ENCODE data around the gene WDFY4. TPM values are rescaled to one million over a fixed set of nuclear protein-coding genes. Genes with fewer than 3 reads are reported as not detected.

WDFY4 gene
- total RNA-seq, 1 experiment from 2014 or later, result 144 TPM

DNA sequence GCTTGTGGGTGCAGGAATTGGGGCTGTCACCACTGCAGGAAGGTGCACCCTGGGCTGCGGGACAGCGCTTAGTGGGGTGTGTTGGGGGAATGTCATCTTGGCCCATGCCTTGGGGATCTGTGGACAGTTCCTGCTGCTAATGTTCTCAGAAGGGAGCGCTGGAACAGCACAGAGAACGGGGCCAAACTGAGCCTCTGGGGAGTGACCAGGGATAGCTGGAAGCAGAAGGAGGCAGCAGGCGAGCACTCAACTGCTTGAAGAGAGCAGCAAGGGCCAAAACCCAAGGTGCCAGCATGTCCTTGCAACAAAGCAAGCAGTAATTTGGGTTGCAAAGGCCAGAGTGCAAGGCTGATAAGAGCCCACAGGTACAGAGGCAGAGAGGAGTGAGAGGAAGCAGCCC, 31.3 kb upstream of the WDFY4 start:
- no peak overlapping the region for H3K4me2 ChIP-seq (ENCODE audit: low read depth, low read length, poor library complexity, severe bottlenecking)
- no peak for DNase-seq

GRCh38 chr10:48653944-48654698, 30.6 kb upstream of the WDFY4 start:
- H3K27me3 ChIP-seq (ENCODE audit: low read length), result no peaks in the 10 kb centered on the region
- H3K36me3 ChIP-seq (ENCODE audit: insufficient read depth, low read length), result no peaks in the 10 kb centered on the region
- H3K9me2 ChIP-seq (replicated peaks; ENCODE audit: insufficient read depth, low read length), result no peaks in the 10 kb centered on the region
- H3K27ac ChIP-seq (ENCODE audit: low read length), result no peak overlapping the region
- H2AFZ ChIP-seq (ENCODE audit: low read length), result no peak overlapping the region
- H3K9ac ChIP-seq (ENCODE audit: low read length), result no peak overlapping the region
- no peak overlapping the region for H3K4me3 ChIP-seq (ENCODE audit: low read length)
- no peaks in the 10 kb centered on the region for H3K79me2 ChIP-seq (ENCODE audit: low read length)
- H3K9me3 ChIP-seq (ENCODE audit: low read length), result no peaks in the 10 kb centered on the region
- DNase-seq, result no peak
- no peak overlapping the region for H3K4me2 ChIP-seq (ENCODE audit: low read depth, low read length, poor library complexity, severe bottlenecking)
- H4K20me1 ChIP-seq (ENCODE audit: insufficient read depth, low read depth, low read length), result no peaks in the 10 kb centered on the region
- H3K4me1 ChIP-seq (ENCODE audit: low read length), result peaks cover 29% of the 10 kb centered on the region

More for the DNA sequence above, 31.3 kb upstream of the WDFY4 start:
- Histone ChIP-seq H3K27ac (ENCODE audit: low read length) (no peak overlapping the region), H4K20me1 (ENCODE audit: insufficient read depth, low read depth, low read length) (no peaks in the 10 kb centered on the region), H3K9ac (ENCODE audit: low read length) (no peak overlapping the region), H3K36me3 (ENCODE audit: insufficient read depth, low read length) (no peaks in the 10 kb centered on the region), H3K79me2 (ENCODE audit: low read length) (no peaks in the 10 kb centered on the region), H2AFZ (ENCODE audit: low read length) (no peak overlapping the region), H3K9me3 (ENCODE audit: low read length) (no peaks in the 10 kb centered on the region), H3K4me3 (ENCODE audit: low read length) (no peak overlapping the region), H3K4me1 (ENCODE audit: low read length) (peaks cover 21% of the 10 kb centered on the region), H3K27me3 (ENCODE audit: low read length) (no peaks in the 10 kb centered on the region), H3K9me2 (replicated peaks; ENCODE audit: insufficient read depth, low read length) (no peaks in the 10 kb centered on the region)

DNA sequence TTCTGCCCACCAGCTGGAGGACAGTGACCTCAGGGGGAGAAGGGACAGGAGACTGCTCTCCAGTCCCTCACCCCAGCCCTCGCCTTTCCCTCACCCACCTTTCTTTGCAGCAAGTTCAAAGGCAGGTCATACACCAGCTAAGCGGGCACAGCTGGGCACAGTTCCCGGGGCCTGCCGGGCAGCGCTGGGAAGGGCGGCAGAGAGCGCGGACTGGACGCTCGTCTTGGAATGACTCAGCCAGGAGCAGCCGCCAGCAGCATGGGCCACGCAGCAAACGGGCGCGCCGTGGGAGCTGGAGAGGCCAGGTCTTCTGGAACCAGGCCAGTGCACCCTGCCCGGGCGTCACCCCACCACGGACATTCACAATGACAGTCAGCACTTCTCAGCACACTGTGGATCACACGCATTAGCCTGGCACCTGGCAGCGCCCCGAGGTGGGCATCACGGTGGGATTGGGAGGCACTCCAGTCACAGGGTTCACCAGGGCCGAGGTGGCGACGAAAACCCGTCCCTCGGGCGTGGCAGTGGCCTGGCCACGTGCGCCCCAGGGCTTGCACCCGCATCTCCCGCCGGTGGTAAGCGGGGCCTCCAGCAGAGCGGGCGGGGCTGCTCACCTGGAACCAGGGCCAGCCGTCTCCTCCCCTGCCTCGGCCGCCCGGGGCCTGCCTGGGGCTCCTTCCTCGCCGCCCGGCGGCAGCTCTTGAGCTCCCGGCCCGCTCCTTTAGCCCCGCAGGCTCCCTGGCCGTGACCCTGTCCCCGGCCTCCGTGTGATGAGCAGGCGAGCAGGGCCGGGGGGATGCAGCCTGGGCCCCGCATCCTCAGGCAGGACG, 29.0 kb upstream of the WDFY4 start:
- H3K27me3 ChIP-seq (ENCODE audit: low read length), result no peaks in the 10 kb centered on the region
- peak overlapping the region; percentile 93 for H3K4me2 ChIP-seq (ENCODE audit: low read depth, low read length, poor library complexity, severe bottlenecking)
- H2AFZ ChIP-seq (ENCODE audit: low read length), result 0 out of 2 replicates have a peak overlapping the region, but pooled peaks have one; percentile 41
- no peaks in the 10 kb centered on the region for H4K20me1 ChIP-seq (ENCODE audit: insufficient read depth, low read depth, low read length)
- H3K9me2 ChIP-seq (replicated peaks; ENCODE audit: insufficient read depth, low read length), result no peaks in the 10 kb centered on the region
- peak overlapping the region; percentile 61 for H3K9ac ChIP-seq (ENCODE audit: low read length)
- H3K79me2 ChIP-seq (ENCODE audit: low read length), result no peaks in the 10 kb centered on the region
- no peaks in the 10 kb centered on the region for H3K36me3 ChIP-seq (ENCODE audit: insufficient read depth, low read length)
- no peaks in the 10 kb centered on the region for H3K9me3 ChIP-seq (ENCODE audit: low read length)
- peak overlapping the region; percentile 70 for H3K4me3 ChIP-seq (ENCODE audit: low read length)
- H3K27ac ChIP-seq (ENCODE audit: low read length), result no peak overlapping the region
- DNase-seq, result peak; percentile 57
- peaks cover 44% of the 10 kb centered on the region for H3K4me1 ChIP-seq (ENCODE audit: low read length)

- Histone ChIP-seq H3K9ac (ENCODE audit: low read length) (peak overlapping the region; percentile 72), H3K9me3 (ENCODE audit: low read length) (no peaks in the 10 kb centered on the region), H3K4me1 (ENCODE audit: low read length) (peaks cover 51% of the 10 kb centered on the region), H2AFZ (ENCODE audit: low read length) (peak overlapping the region; percentile 95), H3K9me2 (replicated peaks; ENCODE audit: insufficient read depth, low read length) (no peaks in the 10 kb centered on the region), H4K20me1 (ENCODE audit: insufficient read depth, low read depth, low read length) (no peaks in the 10 kb centered on the region), H3K27ac (ENCODE audit: low read length) (no peak overlapping the region), H3K36me3 (ENCODE audit: insufficient read depth, low read length) (no peaks in the 10 kb centered on the region), H3K27me3 (ENCODE audit: low read length) (no peaks in the 10 kb centered on the region), H3K79me2 (ENCODE audit: low read length) (no peaks in the 10 kb centered on the region), H3K4me2 (ENCODE audit: low read depth, low read length, poor library complexity, severe bottlenecking) (peak overlapping the region; percentile 93), H3K4me3 (ENCODE audit: low read length) (peak overlapping the region; percentile 70)
- DNase-seq, result peak; percentile 97
Measured at GRCh38 chr10:48656241-48656913, 28.3 kb upstream of the WDFY4 start.

GRCh38 chr10:48656914-48657305, 27.8 kb upstream of the WDFY4 start:
- H2AFZ ChIP-seq (ENCODE audit: low read length), result peak overlapping the region; percentile 95; the same call in 1 of the 2 replicates
- H3K4me3 ChIP-seq (ENCODE audit: low read length), result peak overlapping the region; percentile 70
- H3K4me2 ChIP-seq (ENCODE audit: low read depth, low read length, poor library complexity, severe bottlenecking), result peak overlapping the region; percentile 93
- no peaks in the 10 kb centered on the region for H3K9me2 ChIP-seq (replicated peaks; ENCODE audit: insufficient read depth, low read length)
- H3K9ac ChIP-seq (ENCODE audit: low read length), result peak overlapping the region; percentile 72
- no peak for DNase-seq
- no peaks in the 10 kb centered on the region for H4K20me1 ChIP-seq (ENCODE audit: insufficient read depth, low read depth, low read length)
- no peaks in the 10 kb centered on the region for H3K9me3 ChIP-seq (ENCODE audit: low read length)
- no peaks in the 10 kb centered on the region for H3K79me2 ChIP-seq (ENCODE audit: low read length)
- no peaks in the 10 kb centered on the region for H3K27me3 ChIP-seq (ENCODE audit: low read length)
- H3K36me3 ChIP-seq (ENCODE audit: insufficient read depth, low read length), result no peaks in the 10 kb centered on the region
- peaks cover 55% of the 10 kb centered on the region for H3K4me1 ChIP-seq (ENCODE audit: low read length)
- H3K27ac ChIP-seq (ENCODE audit: low read length), result no peak overlapping the region

DNA sequence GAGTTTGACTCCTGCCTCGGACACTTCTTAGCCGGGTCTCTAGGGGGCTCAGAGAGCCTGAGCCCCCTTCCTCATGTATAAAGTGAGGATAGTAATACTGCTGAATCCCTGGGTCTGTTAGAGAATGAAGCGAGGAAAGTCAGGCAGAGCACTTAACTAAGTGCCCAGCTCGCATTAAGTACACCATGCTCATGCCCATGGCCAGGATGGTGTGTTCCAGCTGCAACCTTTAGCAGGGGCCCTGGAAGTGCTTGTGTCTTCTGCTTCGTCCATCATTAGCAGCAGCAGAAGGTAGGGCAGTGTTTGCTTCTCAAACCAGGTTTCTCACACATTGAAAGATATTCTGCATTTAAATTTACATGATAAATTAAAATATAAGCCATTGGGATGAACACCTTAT, 27.3 kb upstream of the WDFY4 start:
- Histone ChIP-seq H3K4me2 (ENCODE audit: low read depth, low read length, poor library complexity, severe bottlenecking) (peak overlapping the region; percentile 93), H3K27ac (ENCODE audit: low read length) (no peak overlapping the region), H3K9ac (ENCODE audit: low read length) (no peak overlapping the region), H3K36me3 (ENCODE audit: insufficient read depth, low read length) (no peaks in the 10 kb centered on the region), H2AFZ (ENCODE audit: low read length) (no peak overlapping the region), H3K79me2 (ENCODE audit: low read length) (no peaks in the 10 kb centered on the region), H3K4me3 (ENCODE audit: low read length) (no peak overlapping the region), H3K9me2 (replicated peaks; ENCODE audit: insufficient read depth, low read length) (no peaks in the 10 kb centered on the region), H3K27me3 (ENCODE audit: low read length) (no peaks in the 10 kb centered on the region), H3K9me3 (ENCODE audit: low read length) (no peaks in the 10 kb centered on the region), H3K4me1 (ENCODE audit: low read length) (peaks cover 56% of the 10 kb centered on the region), H4K20me1 (ENCODE audit: insufficient read depth, low read depth, low read length) (no peaks in the 10 kb centered on the region)
- no peak for DNase-seq

- H3K27ac ChIP-seq (ENCODE audit: low read length), result no peak overlapping the region
- no peaks in the 10 kb centered on the region for H3K27me3 ChIP-seq (ENCODE audit: low read length)
- no peak overlapping the region for H3K4me3 ChIP-seq (ENCODE audit: low read length)
- no peaks in the 10 kb centered on the region for H3K79me2 ChIP-seq (ENCODE audit: low read length)
- no peak overlapping the region for H3K9ac ChIP-seq (ENCODE audit: low read length)
- no peaks in the 10 kb centered on the region for H3K9me2 ChIP-seq (replicated peaks; ENCODE audit: insufficient read depth, low read length)
- H3K9me3 ChIP-seq (ENCODE audit: low read length), result no peaks in the 10 kb centered on the region
- no peaks in the 10 kb centered on the region for H4K20me1 ChIP-seq (ENCODE audit: insufficient read depth, low read depth, low read length)
- H3K4me2 ChIP-seq (ENCODE audit: low read depth, low read length, poor library complexity, severe bottlenecking), result peak overlapping the region; percentile 5
- H3K4me1 ChIP-seq (ENCODE audit: low read length), result peaks cover 64% of the 10 kb centered on the region
- H3K36me3 ChIP-seq (ENCODE audit: insufficient read depth, low read length), result no peaks in the 10 kb centered on the region
- no peak overlapping the region for H2AFZ ChIP-seq (ENCODE audit: low read length)
- DNase-seq, result peak; percentile 89
Measured at GRCh38 chr10:48658243-48658974, 26.3 kb upstream of the WDFY4 start.
